Mesenchymal stem cell (in vitro differentiated cells and primary cell): Measurements from ENCODE around the gene DRICH1. TPM values are rescaled to one million over a fixed set of nuclear protein-coding genes. Genes with fewer than 3 reads are reported as not detected.

ENCODE experiments used
- DNase-seq: peaks from one replicate; pipeline ENCODE4 v3.0.0-alpha.2; 2013
- H2AFZ ChIP-seq: one replicate; pipeline ENCODE4 v1.6.1; 2013; ENCODE audit warnings: low read depth, mild to moderate bottlenecking, control low read depth, inconsistent platforms, low read length, moderate library complexity
- H2AK5ac ChIP-seq: 2 replicates; pipeline ENCODE4 v1.6.1; 2013; ENCODE audit warnings: low read length, moderate library complexity, mild to moderate bottlenecking, inconsistent platforms; ENCODE audit not compliant: severe bottlenecking
- H2BK120ac ChIP-seq: one replicate; pipeline ENCODE4 v1.6.1; 2013; ENCODE audit warnings: low read depth, mild to moderate bottlenecking, inconsistent platforms, low read length, moderate library complexity
- H2BK12ac ChIP-seq, 2 experiments: one replicate each; pipeline ENCODE4 v1.6.1; 2013; ENCODE audit warnings: inconsistent platforms in 2 of 2, low read length in 2 of 2, mild to moderate bottlenecking in 2 of 2, moderate library complexity in 2 of 2, control low read depth in 1 of 2
- H2BK15ac ChIP-seq: one replicate; pipeline ENCODE4 v1.6.1; 2013; ENCODE audit warnings: mild to moderate bottlenecking, low read depth, inconsistent platforms; ENCODE audit not compliant: poor library complexity, severe bottlenecking
- H2BK5ac ChIP-seq: 2 replicates; pipeline ENCODE4 v1.6.1; 2013; ENCODE audit warnings: low read depth, mild to moderate bottlenecking, low read length, control low read depth, inconsistent platforms; ENCODE audit not compliant: poor library complexity, severe bottlenecking
- H3K14ac ChIP-seq, 2 experiments: one replicate each; pipeline ENCODE4 v1.6.1; 2013; ENCODE audit warnings: inconsistent platforms in 2 of 2, low read length in 2 of 2, control low read depth in 1 of 2, mild to moderate bottlenecking in 1 of 2, moderate library complexity in 1 of 2
- H3K18ac ChIP-seq, 2 experiments: one replicate each; pipeline ENCODE4 v1.6.1; 2013; ENCODE audit warnings: inconsistent platforms in 2 of 2, low read length in 2 of 2, control low read depth in 1 of 2, low read depth in 1 of 2, mild to moderate bottlenecking in 1 of 2
- H3K23ac ChIP-seq, 2 experiments: one replicate each; pipeline ENCODE4 v1.6.1; 2013; ENCODE audit warnings: inconsistent platforms in 2 of 2, low read length in 2 of 2, mild to moderate bottlenecking in 2 of 2, moderate library complexity in 2 of 2, control low read depth in 1 of 2
- H3K27ac ChIP-seq: 2 replicates; pipeline ENCODE4 v1.5.1; 2013; ENCODE audit warnings: mild to moderate bottlenecking, moderate library complexity, low read length, control low read depth, inconsistent platforms; ENCODE audit not compliant: poor library complexity, severe bottlenecking
- H3K27me3 ChIP-seq, 2 experiments: 2 replicates each; pipeline versions ENCODE4 v1.6.1 to v1.7.0; 2013; ENCODE audit warnings: low read length in 2 of 2, mild to moderate bottlenecking in 2 of 2, moderate library complexity in 2 of 2, control low read depth in 1 of 2, inconsistent platforms in 1 of 2; ENCODE audit not compliant: control insufficient read depth in 1 of 2, insufficient read depth in 1 of 2
- H3K36me3 ChIP-seq, 2 experiments: 2 replicates each; pipeline versions ENCODE4 v1.6.1 to v1.7.0; 2013; ENCODE audit warnings: low read length in 2 of 2, control low read depth in 1 of 2, inconsistent platforms in 1 of 2, low read depth in 1 of 2, mild to moderate bottlenecking in 1 of 2; ENCODE audit not compliant: insufficient read depth in 2 of 2, control insufficient read depth in 1 of 2
- H3K4ac ChIP-seq, 2 experiments: one replicate each; pipeline ENCODE4 v1.6.1; 2013; ENCODE audit warnings: inconsistent platforms in 2 of 2, low read length in 2 of 2, mild to moderate bottlenecking in 2 of 2, moderate library complexity in 2 of 2, control low read depth in 1 of 2, low read depth in 1 of 2
- H3K4me1 ChIP-seq: 2 replicates; pipeline ENCODE4 v1.6.1; 2013; ENCODE audit warnings: low read depth, low read length, control low read depth; ENCODE audit not compliant: control insufficient read depth, insufficient read depth
- H3K4me2 ChIP-seq: 2 replicates; pipeline ENCODE4 v1.6.1; 2013; ENCODE audit warnings: low read length, mild to moderate bottlenecking, inconsistent platforms; ENCODE audit not compliant: poor library complexity, severe bottlenecking
- H3K4me3 ChIP-seq, 2 experiments: 2 replicates each; pipeline versions ENCODE4 v1.5.1 to v1.7.0; 2013; ENCODE audit warnings: low read length in 2 of 2, mild to moderate bottlenecking in 2 of 2, control low read depth in 1 of 2, low read depth in 1 of 2; ENCODE audit not compliant: insufficient read depth in 1 of 2
- H3K79me1 ChIP-seq: replicated peaks from 2 replicates; pipeline ENCODE4 v1.6.1; 2013; ENCODE audit warnings: mild to moderate bottlenecking, control low read depth, low read length, inconsistent platforms; ENCODE audit not compliant: poor library complexity, severe bottlenecking
- H3K9ac ChIP-seq: 2 replicates; pipeline ENCODE4 v1.7.0; 2013; ENCODE audit warnings: mild to moderate bottlenecking, low read length, moderate library complexity
- H3K9me3 ChIP-seq: 2 replicates; pipeline ENCODE4 v1.7.0; 2013; ENCODE audit warnings: mild to moderate bottlenecking, low read length; ENCODE audit not compliant: control insufficient read depth
- H4K8ac ChIP-seq: one replicate; pipeline ENCODE4 v1.6.1; 2013; ENCODE audit warnings: inconsistent platforms, mild to moderate bottlenecking, low read length, moderate library complexity
- H4K91ac ChIP-seq: one replicate; pipeline ENCODE4 v1.6.1; 2013; ENCODE audit warnings: mild to moderate bottlenecking, low read length, inconsistent platforms
- WGBS: methylation state at CpG from one replicate; pipeline ENCODE4 v1.1.7; 2013; ENCODE audit warnings: mixed read lengths; 5-methylcytosine and 5-hydroxymethylcytosine counted together
- polyA plus RNA-seq, 2 experiments: library from polyadenylated mRNA; stranded (reverse); fragments of 200-250 nt; gene quantifications; one replicate each; pipeline ENCODE4 v1.2.3, GENCODE V29; 2013

Gene DRICH1
- 0.11 TPM for polyA plus RNA-seq (2013, experiment 1 of 2)
- 0.07 TPM for polyA plus RNA-seq (2013, experiment 2 of 2)

GRCh38 chr22:23632178-23632577 is at the start of gene DRICH1:
Gene DRICH1, minus strand, starts transcription at chr22:23632321. Its CDS starts 298 bp downstream, at chr22:23632023.
- Histone ChIP-seq H3K23ac (no peak within 1 kb of the TSS), H2BK120ac (no peak within 1 kb of the TSS), H3K9me3 (no peaks in the 10 kb centered on the region), H3K14ac (no peak within 1 kb of the TSS), H2BK5ac (no peak within 1 kb of the TSS), H3K18ac (no peak within 1 kb of the TSS), H3K27ac (no peak within 1 kb of the TSS), H3K4me3 (no peak within 1 kb of the TSS), H3K79me1 (no peaks in the 10 kb centered on the region), H3K4me1 (peaks cover 3% of the 10 kb centered on the region), H3K4me2 (no peak within 1 kb of the TSS), H3K9ac (no peak within 1 kb of the TSS), H4K8ac (no peak within 1 kb of the TSS), H4K91ac (no peak within 1 kb of the TSS), H3K36me3 (no peaks in the 10 kb centered on the region), H3K27me3 (no peaks in the 10 kb centered on the region), H2AK5ac (no peak within 1 kb of the TSS), H2BK15ac (no peak within 1 kb of the TSS), H3K4ac (no peak within 1 kb of the TSS), H2BK12ac (no peak within 1 kb of the TSS), H2AFZ (no peak within 1 kb of the TSS)
- WGBS, result 78% methylated on average over 2 of the region's 2 CpGs
- no peak for DNase-seq

GRCh38 chr22:23681026-23681809 is 49.1 kb upstream of the DRICH1 start:
- peaks cover 11 to 14% of the 10 kb centered on the region in 2 experiments for H3K36me3 ChIP-seq
- H3K18ac ChIP-seq, result no peak overlapping the region
- H3K4me1 ChIP-seq, result peaks cover 5% of the 10 kb centered on the region
- H3K27me3 ChIP-seq, result no peaks in the 10 kb centered on the region
- H2BK5ac ChIP-seq, result no peak overlapping the region
- no peak overlapping the region for H2BK12ac ChIP-seq
- no peak overlapping the region for H4K91ac ChIP-seq
- H2AK5ac ChIP-seq, result no peak overlapping the region
- H3K14ac ChIP-seq, result no peak overlapping the region
- no peak overlapping the region for H2AFZ ChIP-seq
- H3K4ac ChIP-seq, result no peak overlapping the region
- H3K23ac ChIP-seq, result no peak overlapping the region
- no peak for DNase-seq
- peaks cover 2% of the 10 kb centered on the region for H3K79me1 ChIP-seq
- H3K9ac ChIP-seq, result no peak overlapping the region
- H2BK120ac ChIP-seq, result no peak overlapping the region
- no peak overlapping the region for H3K4me3 ChIP-seq
- no peak overlapping the region for H3K4me2 ChIP-seq
- no peaks in the 10 kb centered on the region for H3K9me3 ChIP-seq
- 96% methylated on average over 5 of the region's 5 CpGs for WGBS
- H4K8ac ChIP-seq, result no peak overlapping the region
- H3K27ac ChIP-seq, result no peak overlapping the region
- H2BK15ac ChIP-seq, result no peak overlapping the region

GRCh38 chr22:23678133-23678532 is 46.0 kb upstream of the DRICH1 start:
- no peak overlapping the region for H2BK5ac ChIP-seq
- H4K8ac ChIP-seq, result no peak overlapping the region
- no peak for DNase-seq
- H2BK12ac ChIP-seq, result no peak overlapping the region
- H2AK5ac ChIP-seq, result no peak overlapping the region
- no peak overlapping the region for H3K4me3 ChIP-seq
- H2AFZ ChIP-seq, result no peak overlapping the region
- no peak overlapping the region for H3K27ac ChIP-seq
- no peak overlapping the region for H3K23ac ChIP-seq
- no peak overlapping the region for H3K9ac ChIP-seq
- no peak overlapping the region for H3K14ac ChIP-seq
- no peak overlapping the region for H2BK120ac ChIP-seq
- peaks cover 31% of the 10 kb centered on the region for H3K4me1 ChIP-seq
- no peaks in the 10 kb centered on the region for H3K27me3 ChIP-seq
- H3K79me1 ChIP-seq, result peaks cover 2% of the 10 kb centered on the region
- no peak overlapping the region for H3K18ac ChIP-seq
- no peaks in the 10 kb centered on the region for H3K9me3 ChIP-seq
- H3K4me2 ChIP-seq, result no peak overlapping the region
- no peak overlapping the region for H4K91ac ChIP-seq
- H3K4ac ChIP-seq, result no peak overlapping the region
- H3K36me3 ChIP-seq, result peaks cover 6 to 8% of the 10 kb centered on the region in 2 experiments
- 96% methylated on average over 6 of the region's 6 CpGs for WGBS
- H2BK15ac ChIP-seq, result no peak overlapping the region

- DNase-seq, result no peak
- Histone ChIP-seq H3K27me3 (no peaks in the 10 kb centered on the region), H3K14ac (no peak overlapping the region), H2BK120ac (no peak overlapping the region), H3K4me3 (no peak overlapping the region), H3K4ac (no peak overlapping the region), H2BK12ac (no peak overlapping the region), H3K79me1 (peaks cover 2% of the 10 kb centered on the region), H4K8ac (no peak overlapping the region), H3K23ac (no peak overlapping the region), H2BK5ac (no peak overlapping the region), H2BK15ac (no peak overlapping the region), H2AFZ (no peak overlapping the region), H3K18ac (no peak overlapping the region), H3K4me1 (peaks cover 32% of the 10 kb centered on the region), H3K9me3 (no peaks in the 10 kb centered on the region), H2AK5ac (no peak overlapping the region), H4K91ac (no peak overlapping the region), H3K36me3 (peaks cover 4 to 6% of the 10 kb centered on the region in 2 experiments), H3K9ac (no peak overlapping the region), H3K4me2 (no peak overlapping the region), H3K27ac (no peak overlapping the region)
- 94% methylated on average over 6 of the region's 6 CpGs for WGBS
These were observed 45.5 kb upstream of the DRICH1 start for GRCh38 chr22:23677701-23677995.
